Epithelial cell of proximal tubule (primary cell): ENCODE measurements around the gene HAL. TPM values are rescaled to one million over a fixed set of nuclear protein-coding genes. Genes with fewer than 3 reads are reported as not detected.
A peak's percentile ranks its signal among the peaks of the same experiment; 100 is the strongest.

Experiments
- DNase-seq: peaks from one replicate; pipeline ENCODE4 v3.0.0-alpha.2; 2011; ENCODE audit warnings: low read depth
- H3K4me3 ChIP-seq: 2 replicates; pipeline ENCODE4 v1.5.1; 2011; ENCODE audit warnings: low read depth, mild to moderate bottlenecking, low read length
- total RNA-seq: library from RNA; depleted of rRNA; stranded (reverse); fragments of >200 nt; gene quantifications from 2 replicates; pipeline ENCODE4 v1.2.3, GENCODE V29; 2015
- TF ChIP-seq, protein P1 (sequence below): conservative IDR thresholded peaks from 2 replicates; pipeline ENCODE4 v1.5.1; 2012; ENCODE audit warnings: low read depth, mild to moderate bottlenecking, low read length

HAL gene
- total RNA-seq, 1 donor from 2014 or later = 0.23 TPM

DNA sequence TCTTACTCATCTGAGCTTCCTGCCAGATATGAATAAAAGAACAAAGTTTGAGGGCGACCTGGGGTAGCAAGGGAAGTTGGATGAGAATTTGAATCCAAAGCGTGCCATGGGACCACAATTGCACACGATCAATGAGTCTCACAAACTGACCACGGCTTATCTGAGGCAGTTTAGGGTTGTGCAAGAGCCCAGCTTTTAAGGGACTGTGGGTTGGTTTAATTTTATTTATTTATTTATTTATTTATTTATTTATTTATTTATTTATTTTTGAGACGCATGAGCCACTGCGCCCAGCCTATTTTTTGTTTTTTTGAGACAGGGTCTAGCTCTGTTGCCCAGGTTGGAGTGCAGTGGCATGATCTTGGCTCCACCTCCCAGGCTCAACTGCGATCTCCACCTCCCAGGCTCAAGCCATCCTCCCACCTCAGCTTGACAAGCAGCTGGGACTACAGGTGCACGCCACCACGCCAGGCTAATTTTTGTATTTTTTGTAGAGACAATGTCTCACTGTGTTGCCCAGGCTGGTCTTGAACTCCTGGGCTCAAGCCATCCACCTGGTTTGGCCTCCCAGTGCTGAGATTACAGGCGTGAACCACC lies 51.9 kb downstream of the HAL start:
- no peak overlapping the region for H3K4me3 ChIP-seq
- no peak for DNase-seq
- TF ChIP-seq, protein P1, sequence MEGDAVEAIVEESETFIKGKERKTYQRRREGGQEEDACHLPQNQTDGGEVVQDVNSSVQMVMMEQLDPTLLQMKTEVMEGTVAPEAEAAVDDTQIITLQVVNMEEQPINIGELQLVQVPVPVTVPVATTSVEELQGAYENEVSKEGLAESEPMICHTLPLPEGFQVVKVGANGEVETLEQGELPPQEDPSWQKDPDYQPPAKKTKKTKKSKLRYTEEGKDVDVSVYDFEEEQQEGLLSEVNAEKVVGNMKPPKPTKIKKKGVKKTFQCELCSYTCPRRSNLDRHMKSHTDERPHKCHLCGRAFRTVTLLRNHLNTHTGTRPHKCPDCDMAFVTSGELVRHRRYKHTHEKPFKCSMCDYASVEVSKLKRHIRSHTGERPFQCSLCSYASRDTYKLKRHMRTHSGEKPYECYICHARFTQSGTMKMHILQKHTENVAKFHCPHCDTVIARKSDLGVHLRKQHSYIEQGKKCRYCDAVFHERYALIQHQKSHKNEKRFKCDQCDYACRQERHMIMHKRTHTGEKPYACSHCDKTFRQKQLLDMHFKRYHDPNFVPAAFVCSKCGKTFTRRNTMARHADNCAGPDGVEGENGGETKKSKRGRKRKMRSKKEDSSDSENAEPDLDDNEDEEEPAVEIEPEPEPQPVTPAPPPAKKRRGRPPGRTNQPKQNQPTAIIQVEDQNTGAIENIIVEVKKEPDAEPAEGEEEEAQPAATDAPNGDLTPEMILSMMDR = no peak

DNA sequence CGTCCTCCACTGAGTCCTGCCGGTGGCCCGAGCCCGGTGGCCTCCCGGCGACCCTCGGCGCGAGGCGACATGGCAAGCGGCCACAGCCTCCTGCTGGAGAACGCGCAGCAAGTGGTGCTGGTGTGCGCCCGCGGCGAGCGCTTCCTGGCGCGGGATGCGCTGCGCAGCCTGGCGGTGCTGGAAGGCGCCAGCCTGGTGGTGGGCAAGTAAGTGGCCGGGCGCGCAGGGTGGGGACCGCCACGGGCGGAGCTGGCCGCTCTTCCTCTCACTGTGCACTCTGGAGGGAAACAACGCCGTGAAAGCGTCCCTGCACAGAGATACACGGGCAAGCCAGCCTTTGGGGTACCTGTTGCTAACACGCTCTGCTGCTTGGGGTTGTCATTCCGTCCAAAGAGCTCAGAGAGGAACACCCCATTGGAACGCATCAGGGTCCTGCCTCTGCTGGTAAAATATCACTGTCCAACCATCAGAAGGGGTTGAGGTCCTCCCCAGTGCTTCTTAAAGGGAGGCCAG lies 52.8 kb downstream of the HAL start, which contains the start of gene AMDHD1:
Gene AMDHD1, plus strand, starts transcription at position 2 of the 513 bp plus-strand sequence. Its CDS starts 68 bp downstream, at position 70.
- DNase-seq = no peak
- peak within 1 kb of the TSS; percentile 89 for H3K4me3 ChIP-seq
- TF ChIP-seq, protein P1 = peak; percentile 27

DNA sequence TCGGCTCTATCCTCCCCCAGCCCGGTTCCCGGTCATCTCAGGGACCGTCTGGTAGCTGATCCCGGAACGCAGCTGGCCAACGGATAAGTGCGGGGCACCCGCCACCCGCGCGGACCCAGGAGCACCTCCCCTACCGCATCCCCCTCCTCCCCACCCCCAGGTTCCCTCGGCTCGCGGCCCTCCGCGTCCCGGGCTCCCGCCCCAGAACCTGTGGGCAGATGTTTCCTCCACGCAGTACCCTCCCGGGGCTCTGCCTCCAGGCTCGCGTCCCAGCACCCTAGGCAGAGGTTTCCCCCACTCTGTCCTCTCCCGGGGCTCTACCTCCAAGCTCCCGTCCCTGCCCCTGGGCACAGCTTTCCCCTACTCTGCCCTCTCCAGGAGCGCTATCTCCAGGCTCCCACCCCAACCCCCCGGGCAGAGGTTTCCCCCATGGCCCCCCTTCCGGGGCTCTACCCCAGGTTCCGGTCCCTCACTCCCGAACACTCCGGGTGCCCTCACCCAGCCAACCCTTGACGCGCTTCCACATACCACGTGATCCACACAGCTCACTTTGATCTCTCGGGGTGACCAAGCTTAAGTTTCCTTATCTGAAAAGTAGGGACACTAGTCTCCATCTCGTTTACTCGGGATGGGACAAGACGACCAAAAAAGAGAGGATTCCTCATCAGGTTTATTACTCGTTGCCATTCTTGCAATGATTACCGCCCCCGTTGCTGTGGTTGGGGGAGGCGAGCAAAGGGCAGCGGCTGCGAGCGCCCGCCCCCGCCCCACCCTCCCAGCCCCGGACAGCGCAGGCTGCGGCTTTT lies 53.4 kb downstream of the HAL start, which contains the start of gene CCDC38:
Gene CCDC38, minus strand, starts transcription at position 91 of the 806 bp plus-strand sequence. CDS start 6,105 bp downstream, outside the sequence.
- peak within 1 kb of the TSS; percentile 89 for H3K4me3 ChIP-seq
- DNase-seq = no peak
- TF ChIP-seq, protein P1 = no peak

DNA sequence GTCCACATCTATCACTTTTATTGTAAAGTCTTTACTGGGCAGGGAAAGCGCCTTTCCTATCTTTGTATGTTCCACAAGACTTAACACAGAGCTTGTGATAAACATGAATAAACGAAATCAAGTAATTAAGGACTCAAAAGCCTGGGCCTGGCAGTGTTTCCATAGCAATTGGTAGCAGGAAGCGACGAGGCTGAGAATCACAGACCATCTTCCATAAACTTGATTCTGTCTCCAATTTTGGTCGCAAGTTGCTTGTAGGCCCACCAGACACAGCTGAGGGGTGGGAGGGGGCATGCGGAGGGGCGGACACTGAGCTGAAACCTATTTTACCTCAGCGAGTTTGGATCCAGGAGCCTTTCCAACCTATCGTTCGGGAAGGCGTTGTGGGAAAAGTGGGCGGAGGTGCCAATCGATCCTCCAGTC lies 54.0 kb downstream of the HAL start:
- TF ChIP-seq, protein P1 = no peak
- no peak for DNase-seq

DNA sequence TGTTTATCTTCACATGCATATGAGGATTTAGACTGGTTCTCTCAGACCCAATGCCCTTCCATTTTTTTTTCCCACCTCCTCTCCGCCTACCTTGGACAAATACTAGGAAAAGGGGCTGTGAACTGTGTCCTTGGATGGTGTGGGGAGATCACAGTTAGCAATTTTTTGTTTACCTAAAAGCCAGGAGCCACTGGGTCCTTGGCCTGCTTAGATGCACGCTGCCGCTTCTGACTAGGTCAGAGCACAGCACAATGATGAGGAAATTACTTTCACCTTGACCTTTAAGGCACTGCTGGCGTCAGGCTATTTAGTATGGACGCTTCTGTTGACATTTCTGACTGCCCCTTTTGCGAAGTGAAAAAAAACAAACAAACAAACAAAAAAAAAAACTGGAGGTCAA lies 55.6 kb downstream of the HAL start:
- no peak overlapping the region for H3K4me3 ChIP-seq
- TF ChIP-seq, protein P1 = no peak
- DNase-seq = no peak

More for the DNA sequence above, 54.0 kb downstream of the HAL start:
- peak overlapping the region; percentile 89 for H3K4me3 ChIP-seq

Other genes starting within 250 kb of the HAL start
- gene NTN4, start 205.6 kb downstream of the HAL start, total RNA-seq = 110 and 120 TPM in 2 replicates
- 36.5 and 37.2 TPM in 2 replicates for gene SNRPF, start 137.4 kb downstream of the HAL start, total RNA-seq
- 0.06 TPM in 1 of 2 replicates, not detected in the other for gene CCDC38, start 53.7 kb downstream of the HAL start, total RNA-seq
- 0.22 TPM in 1 of 2 replicates, not detected in the other for gene AMDHD1, start 53.0 kb downstream of the HAL start, total RNA-seq
- gene LTA4H, start 39.2 kb upstream of the HAL start, total RNA-seq = 77.2 and 79.6 TPM in 2 replicates
- 45.7 and 46.3 TPM in 2 replicates for gene ELK3, start 198.0 kb upstream of the HAL start, total RNA-seq